GM10248 (cell line): ENCODE measurements around the gene LTBP1.

ENCODE experiments used
- CTCF ChIA-PET: fragments of 300-600 bp; sonication (Branson Sonifier 250); formaldehyde crosslinking; extraction: SDS; loops from one replicate; lab custom pipeline; 2021; ENCODE audit warnings: antibody characterized with exemption; lab: Yijun Ruan, JAX
- POLR2A ChIA-PET: fragments of 350-650 bp; sonication (Branson Sonifier 250); formaldehyde crosslinking; extraction: SDS; loops from one replicate; lab custom pipeline; 2020; ENCODE audit warnings: antibody characterized with exemption; lab: Yijun Ruan, JAX
- DNase-seq: peaks from one replicate; pipeline ENCODE4 v3.0.0; 2012; ENCODE audit errors: extremely low spot score
- TF ChIP-seq, protein P1 (sequence below): IDR thresholded peaks from 2 replicates; pipeline ENCODE4 v1.5.1; 2012; ENCODE audit warnings: mild to moderate bottlenecking, low read depth; ENCODE audit errors: extremely low read depth, missing control alignments, control extremely low read depth

The LTBP1 gene

DNA sequence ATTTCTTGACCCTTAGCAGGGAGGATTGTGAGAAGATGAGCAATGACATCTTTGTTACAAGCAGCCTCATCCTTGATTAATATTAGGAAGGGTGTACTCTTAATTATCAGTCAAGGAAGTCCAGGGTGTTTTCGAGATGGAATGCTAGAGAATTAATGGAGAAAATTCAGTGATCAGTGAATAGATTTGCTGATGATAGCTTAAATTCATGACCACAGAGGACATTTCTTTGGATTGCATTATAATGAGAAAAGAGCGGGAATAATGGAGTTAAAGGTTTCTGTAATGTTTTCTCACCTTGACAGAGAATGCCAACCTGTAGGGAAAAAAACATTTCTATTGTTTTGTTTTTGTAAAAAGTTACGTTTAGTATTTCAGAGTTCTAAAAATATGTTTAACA lies 249.9 kb downstream of the LTBP1 start:
- POLR2A ChIA-PET: no interaction called here
- CTCF ChIA-PET: no interaction called here
- DNase-seq: no peak
- TF ChIP-seq, protein P1, sequence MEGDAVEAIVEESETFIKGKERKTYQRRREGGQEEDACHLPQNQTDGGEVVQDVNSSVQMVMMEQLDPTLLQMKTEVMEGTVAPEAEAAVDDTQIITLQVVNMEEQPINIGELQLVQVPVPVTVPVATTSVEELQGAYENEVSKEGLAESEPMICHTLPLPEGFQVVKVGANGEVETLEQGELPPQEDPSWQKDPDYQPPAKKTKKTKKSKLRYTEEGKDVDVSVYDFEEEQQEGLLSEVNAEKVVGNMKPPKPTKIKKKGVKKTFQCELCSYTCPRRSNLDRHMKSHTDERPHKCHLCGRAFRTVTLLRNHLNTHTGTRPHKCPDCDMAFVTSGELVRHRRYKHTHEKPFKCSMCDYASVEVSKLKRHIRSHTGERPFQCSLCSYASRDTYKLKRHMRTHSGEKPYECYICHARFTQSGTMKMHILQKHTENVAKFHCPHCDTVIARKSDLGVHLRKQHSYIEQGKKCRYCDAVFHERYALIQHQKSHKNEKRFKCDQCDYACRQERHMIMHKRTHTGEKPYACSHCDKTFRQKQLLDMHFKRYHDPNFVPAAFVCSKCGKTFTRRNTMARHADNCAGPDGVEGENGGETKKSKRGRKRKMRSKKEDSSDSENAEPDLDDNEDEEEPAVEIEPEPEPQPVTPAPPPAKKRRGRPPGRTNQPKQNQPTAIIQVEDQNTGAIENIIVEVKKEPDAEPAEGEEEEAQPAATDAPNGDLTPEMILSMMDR: no peak

DNA sequence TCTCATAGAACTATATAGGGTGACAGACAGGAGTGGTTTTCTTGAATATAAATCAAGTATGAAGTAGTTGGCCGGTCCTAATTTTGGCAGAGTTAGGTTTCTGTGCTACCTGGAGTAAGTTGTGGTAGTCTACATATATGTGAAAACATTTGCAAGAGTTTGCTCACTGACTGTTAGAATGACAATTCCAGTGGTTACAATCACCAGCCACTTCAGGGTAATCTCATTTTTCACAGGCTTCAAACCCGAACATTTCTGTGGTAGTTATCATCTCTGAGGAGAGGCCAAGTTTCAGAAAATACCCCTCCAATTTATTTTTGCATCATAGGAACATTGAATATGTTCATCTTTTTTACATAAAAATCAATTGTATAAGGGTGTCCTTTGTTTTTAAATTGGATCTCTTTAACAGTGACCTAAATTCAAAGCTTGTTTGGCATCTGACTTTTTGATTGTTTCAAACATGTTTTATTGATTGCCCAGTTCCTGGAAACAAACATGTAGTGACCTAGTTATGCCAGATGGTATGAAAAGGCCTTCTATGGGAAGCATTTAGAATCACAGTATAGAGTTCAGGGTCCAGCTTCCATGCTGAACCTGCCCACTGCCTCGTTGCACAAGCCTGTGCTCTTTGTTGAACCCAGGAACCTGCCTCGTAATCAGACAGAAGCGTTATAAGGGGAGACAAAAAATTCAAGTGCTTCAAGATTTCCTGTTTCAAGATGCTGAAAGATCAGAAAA lies 250.6 kb downstream of the LTBP1 start:
- TF ChIP-seq, protein P1: no peak
- CTCF ChIA-PET: no interaction called here

DNA sequence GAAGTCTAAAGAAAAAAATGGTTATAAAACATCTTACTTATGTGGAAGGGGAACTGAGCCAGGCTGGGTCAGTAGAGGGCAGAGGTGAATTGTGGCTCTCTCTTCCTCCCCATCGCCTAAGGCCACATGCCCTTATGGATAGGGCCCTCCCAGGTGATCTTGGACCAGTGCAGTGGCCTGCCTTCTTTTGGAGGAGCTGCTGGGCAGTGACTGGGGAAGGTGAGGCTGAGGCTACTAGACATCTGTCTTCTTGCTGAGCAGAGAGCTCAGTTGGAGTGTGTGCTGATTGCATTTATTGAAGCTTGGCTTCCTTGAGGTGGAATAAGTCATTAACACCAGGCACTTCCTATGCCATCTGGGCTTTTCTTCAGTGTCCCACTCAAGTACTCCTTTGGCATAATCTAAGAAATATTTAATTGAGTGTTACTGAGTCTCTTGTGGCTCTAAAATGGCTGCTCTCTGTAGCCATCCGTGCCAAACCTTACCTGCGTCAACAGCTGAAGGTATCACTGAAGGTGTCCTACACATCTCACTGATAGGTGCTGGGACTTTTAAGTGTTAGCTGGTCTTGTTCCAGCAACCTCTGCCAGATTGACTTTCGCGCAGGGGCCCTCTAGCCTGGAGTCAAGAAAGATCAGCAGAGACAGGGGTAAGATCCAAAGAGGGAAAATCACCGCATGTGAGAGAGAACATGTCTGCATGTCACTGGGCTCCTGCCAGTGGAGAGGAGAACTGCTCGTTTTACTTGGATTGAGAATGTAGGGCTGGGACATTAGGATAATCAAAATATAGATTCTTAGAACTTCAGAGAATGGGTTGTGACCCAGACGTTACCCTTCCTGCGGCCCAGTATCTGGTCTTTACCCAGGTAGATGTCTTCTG lies 256.1 kb downstream of the LTBP1 start:
- ChIA-PET CTCF (interaction anchor here (0.9 to 1.5 kb wide), 4 partner anchors 9 to 61 kb away, joined by 3 to 4 read pairs (median 4); no protein-coding TSS in a partner anchor), POLR2A (interaction anchor here (0.6 kb wide), 1 partner anchor 807 kb away, joined by 3 read pairs; no protein-coding TSS in a partner anchor)
- TF ChIP-seq, protein P1: no peak
- no peak for DNase-seq

More for the DNA sequence above, 250.6 kb downstream of the LTBP1 start:
- POLR2A ChIA-PET: no interaction called here
- no peak for DNase-seq

DNA sequence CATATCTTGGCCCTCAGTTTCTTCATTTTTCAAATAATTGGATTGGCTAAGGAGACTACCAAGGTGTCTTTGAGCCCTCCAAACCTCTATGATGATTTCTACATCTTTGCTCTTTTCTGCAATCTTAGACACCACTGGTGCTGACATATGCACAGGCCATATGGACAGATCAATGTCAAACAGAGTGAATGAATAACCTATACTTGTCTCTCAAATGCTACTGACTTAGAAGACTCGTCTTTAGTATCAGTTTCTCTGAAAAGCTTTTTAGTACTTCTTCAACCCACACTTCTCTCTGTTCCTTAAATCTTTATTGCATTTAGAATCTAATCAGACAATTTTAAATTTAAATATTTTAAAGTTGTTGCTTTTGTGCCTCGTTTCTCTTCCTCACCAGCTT lies 258.2 kb downstream of the LTBP1 start:
- ChIA-PET CTCF (interaction anchor here (0.9 kb wide), 1 partner anchor 43 kb away, joined by 3 read pairs; no protein-coding TSS in a partner anchor), POLR2A (no interaction called here)
- TF ChIP-seq, protein P1: no peak
- DNase-seq: peak; percentile 24

DNA sequence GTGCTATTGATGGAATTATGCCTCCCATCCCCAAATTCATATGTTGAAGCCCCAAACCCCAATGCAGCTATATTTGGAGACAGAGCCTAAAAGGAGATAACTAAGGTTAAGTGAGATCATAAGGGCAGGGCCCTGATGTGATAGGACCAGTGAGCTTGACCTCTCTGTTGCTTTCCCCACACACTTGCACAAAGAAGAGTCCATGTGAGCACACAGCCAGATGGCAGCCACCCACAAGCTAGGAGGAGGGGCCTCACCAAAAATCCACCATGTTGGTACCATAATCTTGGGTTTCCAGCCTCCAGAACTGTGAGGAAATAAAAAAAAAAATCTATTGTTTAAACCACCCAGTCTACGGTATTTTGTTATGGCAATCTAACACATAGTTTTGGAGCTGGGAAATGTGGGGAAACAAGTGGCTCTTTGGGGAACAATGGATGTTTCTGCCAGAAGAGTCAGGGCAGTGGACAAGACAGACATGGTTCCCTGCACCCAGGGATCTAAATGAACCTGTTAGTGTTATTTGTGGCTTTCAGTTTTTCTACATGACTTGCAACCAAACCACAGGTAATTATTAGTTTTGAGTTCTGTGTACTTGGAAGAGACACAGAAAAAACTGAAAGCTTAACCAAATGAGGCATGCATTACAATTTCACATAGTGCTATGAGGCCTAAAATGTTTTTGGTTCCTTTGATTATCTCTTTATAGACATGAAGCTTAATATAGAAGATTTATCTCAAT lies 259.1 kb downstream of the LTBP1 start:
- CTCF ChIA-PET: interaction anchor here (0.9 to 1.2 kb wide), 2 partner anchors 22 to 28 kb away, joined by 3 read pairs; no protein-coding TSS in a partner anchor
- POLR2A ChIA-PET: no interaction called here
- TF ChIP-seq, protein P1: no peak
- DNase-seq: peak; percentile 47

DNA sequence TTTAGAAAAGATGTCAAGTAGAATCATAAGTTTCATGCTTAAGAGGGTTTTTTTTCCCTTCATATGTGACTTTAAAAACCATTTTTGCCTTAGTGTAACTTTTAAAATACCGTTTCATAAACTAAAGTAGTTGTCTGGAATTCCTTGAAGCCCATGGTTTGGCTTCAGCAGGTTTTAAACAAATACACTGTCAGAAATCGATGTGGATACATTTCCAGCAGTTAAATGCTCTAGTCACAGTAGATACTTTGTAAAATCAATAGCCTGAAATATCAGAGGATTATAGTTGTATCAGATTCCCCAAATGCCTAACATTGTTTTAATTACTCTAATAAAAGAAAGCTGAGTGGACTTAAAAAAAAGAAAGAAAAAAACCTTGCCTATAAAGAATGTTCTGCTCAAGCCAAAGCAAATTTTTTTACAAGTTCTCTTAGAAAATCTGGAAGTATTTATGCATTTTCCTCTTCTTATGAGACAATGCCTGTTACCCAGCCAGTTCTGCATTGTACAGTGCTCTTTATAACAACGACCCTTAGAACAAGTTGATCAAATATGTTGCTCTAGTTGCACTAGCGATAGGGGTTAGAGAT lies 260.5 kb downstream of the LTBP1 start:
- ChIA-PET POLR2A (no interaction called here), CTCF (interaction anchor here (1.2 kb wide), 1 partner anchor 26 kb away, joined by 3 read pairs; no protein-coding TSS in a partner anchor)
- TF ChIP-seq, protein P1: no peak
- DNase-seq: no peak
